ENCODE measurements around the gene C6orf47.

- TF ChIP-seq CTCF (IDR thresholded peaks at IDR 0.05) (no peak), POLR2AphosphoS5 (IDR thresholded peaks at IDR 0.05) (no peak)
Observed at GRCh38 chr6:31692886-31693285, 32.3 kb upstream of the C6orf47 start.

Measured in sigmoid colon (tissue), 4 donors.